ENCODE data around the gene TENM3.

GRCh38 chr4:182236186-182236585, 7.0 kb upstream of the TENM3 start:
- TF ChIP-seq CTCF (IDR thresholded peaks at IDR 0.05; ENCODE audit: low read depth, low read length) (no peak), EZH2phosphoT487 (IDR thresholded peaks at IDR 0.05; ENCODE audit: low read depth) (no peak)
